Muscle layer of duodenum (tissue), 2 donors: ENCODE results near the gene CHD6.

Experiments used
- H3K27ac ChIP-seq: one replicate; pipeline ENCODE4 v1.7.0; 2013; ENCODE audit warnings: mild to moderate bottlenecking, low read length
- H3K27me3 ChIP-seq: one replicate; pipeline ENCODE4 v1.7.0; 2013; ENCODE audit warnings: low read depth, mild to moderate bottlenecking, control low read depth, low read length
- H3K36me3 ChIP-seq, 2 donors: one replicate each; pipeline ENCODE4 v1.7.0; 2013; ENCODE audit warnings: low read length in 2 of 2, control low read depth in 1 of 2, mild to moderate bottlenecking in 1 of 2; ENCODE audit not compliant: insufficient read depth in 2 of 2, control insufficient read depth in 1 of 2
- H3K4me1 ChIP-seq, 2 donors: one replicate each; pipeline ENCODE4 v1.7.0; 2013; ENCODE audit warnings: low read length in 2 of 2, mild to moderate bottlenecking in 2 of 2, control low read depth in 1 of 2, moderate library complexity in 1 of 2; ENCODE audit not compliant: insufficient read depth in 2 of 2, control insufficient read depth in 1 of 2
- H3K4me3 ChIP-seq, 2 donors: one replicate each; pipeline ENCODE4 v1.7.0; 2013; ENCODE audit warnings: low read length in 2 of 2, low read depth in 1 of 2, mild to moderate bottlenecking in 1 of 2
- H3K9me3 ChIP-seq, 2 donors: one replicate each; pipeline ENCODE4 v1.7.0; 2013; ENCODE audit warnings: low read length in 2 of 2, control low read depth in 1 of 2, mild to moderate bottlenecking in 1 of 2; ENCODE audit not compliant: control insufficient read depth in 1 of 2
- donor health status: healthy.

Gene CHD6

GRCh38 chr20:41405436-41405835 is 212.7 kb downstream of the CHD6 start:
- H3K36me3 ChIP-seq: peaks cover 52 to 57% of the 10 kb centered on the region in 2 donors
- H3K9me3 ChIP-seq: no peaks in the 10 kb centered on the region
- peaks cover 0 to 7% of the 10 kb centered on the region in 2 donors for H3K4me1 ChIP-seq
- no peak overlapping the region for H3K4me3 ChIP-seq
- no peak overlapping the region for H3K27ac ChIP-seq
- no peaks in the 10 kb centered on the region for H3K27me3 ChIP-seq

GRCh38 chr20:41403604-41404003 is 214.6 kb downstream of the CHD6 start:
- Histone ChIP-seq H3K4me1 (peaks cover 0 to 5% of the 10 kb centered on the region in 2 donors), H3K36me3 (peaks cover 40 to 48% of the 10 kb centered on the region in 2 donors), H3K4me3 (no peak overlapping the region), H3K9me3 (no peaks in the 10 kb centered on the region), H3K27ac (no peak overlapping the region), H3K27me3 (no peaks in the 10 kb centered on the region)

GRCh38 chr20:41398408-41398807 is 219.8 kb downstream of the CHD6 start:
- Histone ChIP-seq H3K4me1 (peaks cover 2 to 24% of the 10 kb centered on the region in 2 donors), H3K27ac (no peak overlapping the region)

GRCh38 chr20:41395667-41396664 is 222.2 kb downstream of the CHD6 start:
- Histone ChIP-seq H3K27ac (no peak overlapping the region), H3K9me3 (no peaks in the 10 kb centered on the region), H3K36me3 (no peaks in the 10 kb centered on the region), H3K27me3 (no peaks in the 10 kb centered on the region), H3K4me3 (no peak overlapping the region), H3K4me1 (peaks cover 5 to 29% of the 10 kb centered on the region in 2 donors)

More at GRCh38 chr20:41398408-41398807, 219.8 kb downstream of the CHD6 start:
- Histone ChIP-seq H3K4me3 (no peak overlapping the region), H3K9me3 (no peaks in the 10 kb centered on the region), H3K27me3 (no peaks in the 10 kb centered on the region), H3K36me3 (peaks cover 2 to 4% of the 10 kb centered on the region in 2 donors)

- Histone ChIP-seq H3K27me3 (no peaks in the 10 kb centered on the region), H3K4me3 (no peak overlapping the region), H3K36me3 (no peaks in the 10 kb centered on the region), H3K4me1 (peaks cover 5 to 29% of the 10 kb centered on the region in 2 donors), H3K9me3 (no peaks in the 10 kb centered on the region), H3K27ac (no peak overlapping the region)
Measured at GRCh38 chr20:41394931-41395666, 223.1 kb downstream of the CHD6 start.

GRCh38 chr20:41394081-41394480 is 224.1 kb downstream of the CHD6 start:
- Histone ChIP-seq H3K36me3 (no peaks in the 10 kb centered on the region), H3K4me1 (peaks cover 5 to 29% of the 10 kb centered on the region in 2 donors), H3K27ac (no peak overlapping the region), H3K27me3 (no peaks in the 10 kb centered on the region), H3K4me3 (no peak overlapping the region), H3K9me3 (no peaks in the 10 kb centered on the region)

- H3K4me3 ChIP-seq: no peak overlapping the region
- H3K9me3 ChIP-seq: no peaks in the 10 kb centered on the region
- H3K27me3 ChIP-seq: no peaks in the 10 kb centered on the region
- H3K4me1 ChIP-seq: peaks cover 5 to 29% of the 10 kb centered on the region in 2 donors
- no peaks in the 10 kb centered on the region for H3K36me3 ChIP-seq
- H3K27ac ChIP-seq: no peak overlapping the region
Measured at GRCh38 chr20:41393705-41394066, 224.5 kb downstream of the CHD6 start.

- Histone ChIP-seq H3K36me3 (no peaks in the 10 kb centered on the region), H3K4me3 (no peak overlapping the region), H3K9me3 (no peaks in the 10 kb centered on the region), H3K27ac (no peak overlapping the region), H3K4me1 (peaks cover 5 to 29% of the 10 kb centered on the region in 2 donors), H3K27me3 (no peaks in the 10 kb centered on the region)
Measured at GRCh38 chr20:41392871-41393704, 225.1 kb downstream of the CHD6 start.

- H3K36me3 ChIP-seq: no peaks in the 10 kb centered on the region
- H3K27me3 ChIP-seq: no peaks in the 10 kb centered on the region
- H3K27ac ChIP-seq: no peak overlapping the region
- H3K9me3 ChIP-seq: no peaks in the 10 kb centered on the region
- H3K4me1 ChIP-seq: peaks cover 5 to 35% of the 10 kb centered on the region in 2 donors
- no peak overlapping the region for H3K4me3 ChIP-seq
Measured at GRCh38 chr20:41392295-41392694, 225.9 kb downstream of the CHD6 start.

- Histone ChIP-seq H3K4me1 (peaks cover 5 to 42% of the 10 kb centered on the region in 2 donors), H3K27me3 (no peaks in the 10 kb centered on the region), H3K27ac (no peak overlapping the region), H3K4me3 (no peak overlapping the region), H3K9me3 (no peaks in the 10 kb centered on the region), H3K36me3 (no peaks in the 10 kb centered on the region)
Measured at GRCh38 chr20:41391587-41392001, 226.6 kb downstream of the CHD6 start.
